Spinal cord (tissue), 10 donors: Measurements from ENCODE around the gene AOPEP. TPM values are rescaled to one million over a fixed set of nuclear protein-coding genes. Genes with fewer than 3 reads are reported as not detected.
A peak's percentile ranks its signal among the peaks of the same experiment; 100 is the strongest.

ENCODE experiments used
- DNase-seq, 6 donors: peaks; one replicate each; pipeline versions ENCODE4 v3.0.0 to v3.0.0-alpha.2; 2013 to 2015; ENCODE audit warnings: low spot score in 6 of 6, low read depth in 4 of 6
- H3K27ac ChIP-seq: one replicate; pipeline ENCODE4 v1.5.1; 2013; ENCODE audit warnings: low read depth, low read length, control low read depth
- H3K27me3 ChIP-seq: one replicate; pipeline ENCODE4 v1.6.1; 2013; ENCODE audit warnings: low read length; ENCODE audit not compliant: control insufficient read depth, insufficient read depth
- H3K36me3 ChIP-seq: one replicate; pipeline ENCODE4 v1.6.1; 2013; ENCODE audit warnings: low read length; ENCODE audit not compliant: control insufficient read depth, insufficient read depth
- H3K4me1 ChIP-seq: one replicate; pipeline ENCODE4 v1.6.1; 2013; ENCODE audit warnings: low read length; ENCODE audit not compliant: control insufficient read depth, insufficient read depth
- H3K4me3 ChIP-seq: one replicate; pipeline ENCODE4 v1.5.1; 2013; ENCODE audit warnings: low read depth, low read length, control low read depth
- H3K9me3 ChIP-seq: one replicate; pipeline ENCODE4 v1.6.1; 2013; ENCODE audit warnings: low read length; ENCODE audit not compliant: control insufficient read depth, insufficient read depth
- WGBS: methylation state at CpG from one replicate; pipeline ENCODE4 v1.1.5; 2013; ENCODE audit warnings: missing lambda C conversion rate; ENCODE audit not compliant: insufficient coverage; 5-methylcytosine and 5-hydroxymethylcytosine counted together
- polyA plus RNA-seq, 2 donors: library from polyadenylated mRNA; unstranded; fragments of 120-200 nt; gene quantifications; one replicate each; pipeline ENCODE4 v1.2.1, GENCODE V29; 2013; ENCODE audit not compliant: insufficient read length in 2 of 2
- total RNA-seq, 2 donors: library from RNA; depleted of rRNA in 1 of 2; stranded (reverse); fragments of 120-200 nt in 1 of 2; fragments of >200 nt in 1 of 2; gene quantifications; one replicate each; pipeline versions ENCODE4 v1.2.3 to v1.2.4, GENCODE V29; 2013 to 2014
- donor health status: healthy.

The AOPEP gene
- total and polyA plus RNA-seq, 4 donors = 42.8 to 77.4 (median 56.3) TPM

DNA sequence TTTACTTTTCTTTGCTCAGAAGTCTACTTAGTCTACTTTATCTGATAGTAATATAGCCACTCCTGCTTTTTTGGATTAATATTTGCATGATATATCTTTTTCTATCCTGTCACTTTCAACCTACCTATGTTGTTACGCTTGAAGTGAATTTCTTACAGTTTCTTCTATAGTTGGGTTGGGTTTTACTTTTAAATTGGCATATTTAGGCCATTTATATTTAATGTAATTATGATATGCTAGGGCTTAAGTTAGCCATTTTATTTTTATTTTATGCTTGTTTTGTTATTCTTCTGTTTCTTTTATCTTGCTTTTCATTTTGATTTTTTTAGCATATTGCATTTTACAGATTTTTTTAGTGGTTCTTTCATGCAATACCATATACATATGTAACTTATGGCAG is 164.7 kb downstream of the AOPEP start:
- Histone ChIP-seq H3K9me3 (peaks cover 5% of the 10 kb centered on the region), H3K36me3 (peaks cover 2% of the 10 kb centered on the region), H3K4me1 (no peaks in the 10 kb centered on the region), H3K27me3 (no peaks in the 10 kb centered on the region), H3K4me3 (no peak overlapping the region), H3K27ac (no peak overlapping the region)
- DNase-seq = no peak
- WGBS = no CpG with 5 or more reads among the region's 1 CpG

DNA sequence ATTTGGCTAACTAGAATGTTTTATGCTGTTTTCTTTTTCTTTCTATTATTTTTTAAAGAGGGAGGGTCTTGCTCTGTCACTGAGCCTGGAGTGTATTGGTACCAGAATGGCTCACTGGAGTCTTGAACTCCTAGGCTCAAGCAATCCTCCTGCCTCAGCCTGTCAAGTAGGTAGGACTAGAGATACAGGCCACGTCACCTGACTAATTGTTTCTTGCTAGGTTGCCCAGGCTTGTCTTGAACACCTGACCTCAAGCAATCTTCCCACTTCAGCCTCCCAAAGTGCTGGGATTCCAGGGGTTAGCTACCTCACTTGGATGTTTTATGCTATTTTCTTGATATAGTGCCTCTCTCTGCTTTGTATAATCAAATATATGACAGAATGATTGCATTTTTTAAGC is 166.2 kb downstream of the AOPEP start:
- peaks cover 2% of the 10 kb centered on the region for H3K36me3 ChIP-seq
- WGBS = 100% methylated on average over 1 of the region's 1 CpG
- peaks cover 5% of the 10 kb centered on the region for H3K9me3 ChIP-seq
- no peaks in the 10 kb centered on the region for H3K27me3 ChIP-seq
- H3K4me1 ChIP-seq = no peaks in the 10 kb centered on the region
- no peak overlapping the region for H3K27ac ChIP-seq
- no peak for DNase-seq
- no peak overlapping the region for H3K4me3 ChIP-seq

DNA sequence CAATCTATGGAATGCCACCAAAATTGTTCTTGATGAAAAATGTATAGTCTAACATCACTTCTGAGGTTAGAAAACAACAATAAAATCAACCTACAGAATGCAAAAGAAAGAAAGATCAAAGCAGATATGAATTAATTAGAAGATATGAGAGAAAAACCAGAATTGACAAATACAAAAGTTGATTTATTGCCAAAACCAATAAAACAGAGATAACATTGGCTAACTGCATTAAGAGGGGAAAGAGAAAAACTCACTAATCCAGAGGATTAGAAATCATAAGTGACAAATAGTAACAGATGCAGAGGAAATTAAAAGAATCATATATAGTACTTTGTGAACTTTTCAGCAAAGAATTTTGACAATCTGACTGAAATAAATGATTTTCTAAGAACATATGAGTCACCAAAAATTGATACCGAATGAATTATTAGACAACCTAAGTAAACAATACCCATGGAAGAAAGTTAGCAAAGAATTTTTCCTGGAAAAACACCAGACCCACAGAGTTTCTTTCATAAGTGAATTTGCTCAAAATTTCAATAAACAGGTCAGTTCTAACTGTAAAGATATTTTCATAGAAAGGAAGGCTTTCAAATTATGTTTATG is 167.7 kb downstream of the AOPEP start:
- H3K27ac ChIP-seq = no peak overlapping the region
- no CpG with 5 or more reads among the region's 1 CpG for WGBS
- no peak overlapping the region for H3K4me3 ChIP-seq
- H3K36me3 ChIP-seq = peaks cover 2% of the 10 kb centered on the region
- no peaks in the 10 kb centered on the region for H3K4me1 ChIP-seq
- no peak for DNase-seq
- H3K9me3 ChIP-seq = peaks cover 5% of the 10 kb centered on the region
- H3K27me3 ChIP-seq = no peaks in the 10 kb centered on the region

DNA sequence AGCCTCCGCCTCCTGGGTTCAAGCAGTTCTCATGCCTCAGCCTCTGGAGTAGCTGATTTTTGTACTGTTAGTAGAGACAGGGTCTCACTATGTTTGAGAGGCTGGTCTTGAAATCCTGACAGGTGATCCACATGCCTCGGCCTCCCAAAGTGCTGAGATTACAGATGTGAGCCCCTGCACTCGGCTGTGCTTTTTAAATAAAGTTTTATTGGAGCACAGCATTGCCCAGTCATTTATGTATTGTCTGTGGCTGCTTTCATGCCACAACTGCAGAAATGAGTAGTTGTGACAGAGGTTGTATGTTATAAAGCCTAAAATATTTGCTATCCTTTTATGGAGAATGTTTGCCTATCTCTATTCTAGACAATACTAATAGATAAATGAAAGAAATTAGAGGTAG is 169.2 kb downstream of the AOPEP start:
- 50% methylated on average over 2 of the region's 3 CpGs for WGBS
- DNase-seq = no peak

DNA sequence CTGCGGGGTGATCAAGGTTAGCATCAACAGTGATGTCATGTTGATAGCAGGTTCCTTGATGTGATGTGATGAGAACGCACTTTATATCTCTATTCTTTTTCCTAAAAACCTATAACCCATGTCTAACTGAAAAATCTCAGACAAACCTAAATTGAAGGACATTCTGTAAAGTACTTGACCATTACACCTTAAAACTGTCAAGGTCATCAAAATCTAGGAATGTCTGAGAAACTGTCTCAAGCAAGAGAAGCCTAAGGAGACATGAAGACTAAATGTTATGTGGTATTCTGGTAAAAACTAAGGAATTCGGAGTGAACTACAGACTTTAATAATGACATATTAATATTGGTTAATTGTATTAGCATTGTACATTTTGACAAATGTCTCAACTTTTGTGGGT is 170.0 kb downstream of the AOPEP start:
- Histone ChIP-seq H3K4me1 (no peaks in the 10 kb centered on the region), H3K9me3 (no peaks in the 10 kb centered on the region), H3K27me3 (no peaks in the 10 kb centered on the region), H3K4me3 (no peak overlapping the region), H3K27ac (no peak overlapping the region), H3K36me3 (no peaks in the 10 kb centered on the region)
- DNase-seq = no peak
- WGBS = no CpG with 5 or more reads among the region's 3 CpGs

More for the DNA sequence above, 169.2 kb downstream of the AOPEP start:
- no peaks in the 10 kb centered on the region for H3K36me3 ChIP-seq
- H3K4me3 ChIP-seq = no peak overlapping the region
- no peaks in the 10 kb centered on the region for H3K4me1 ChIP-seq
- peaks cover 4% of the 10 kb centered on the region for H3K9me3 ChIP-seq
- H3K27ac ChIP-seq = no peak overlapping the region
- H3K27me3 ChIP-seq = no peaks in the 10 kb centered on the region

DNA sequence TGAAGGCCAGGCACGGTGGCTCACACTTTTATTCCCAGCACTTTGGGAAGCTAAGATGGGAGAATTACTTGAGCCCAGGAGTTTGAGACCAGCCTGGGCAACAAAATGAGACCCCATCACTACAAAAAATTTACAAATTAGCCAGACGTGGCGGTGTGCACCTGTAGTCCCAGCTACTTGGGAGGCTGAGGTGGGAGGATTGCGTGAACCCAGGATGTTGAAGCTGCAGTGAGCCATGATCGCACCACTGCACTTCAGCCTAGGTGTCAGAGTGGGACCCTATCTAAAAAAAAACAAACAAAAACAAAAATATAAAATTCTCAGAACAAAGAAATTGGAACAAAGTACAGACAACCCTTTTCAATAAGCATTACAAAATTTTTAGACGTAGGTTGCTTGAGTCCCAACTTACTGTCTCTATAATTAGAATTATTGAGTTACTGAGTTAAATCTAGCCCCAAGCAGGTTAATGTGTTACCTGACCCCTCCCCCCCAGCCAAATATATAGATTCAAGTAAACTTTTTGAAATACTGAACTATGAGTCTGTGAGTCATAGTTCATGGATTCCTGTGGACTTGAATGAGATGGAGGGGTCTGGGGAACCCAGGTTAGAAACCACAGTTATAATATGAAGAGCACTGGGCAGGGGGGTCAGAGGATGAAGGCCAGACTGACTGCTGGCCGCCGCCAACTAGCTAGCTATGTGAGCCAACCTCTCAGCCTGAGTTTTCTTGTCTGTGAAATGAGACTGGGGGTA is 173.1 kb downstream of the AOPEP start:
- no peaks in the 10 kb centered on the region for H3K36me3 ChIP-seq
- no peaks in the 10 kb centered on the region for H3K4me1 ChIP-seq
- 100% methylated on average over 2 of the region's 8 CpGs for WGBS
- no peak overlapping the region for H3K27ac ChIP-seq
- H3K4me3 ChIP-seq = no peak overlapping the region
- no peak for DNase-seq
- no peaks in the 10 kb centered on the region for H3K27me3 ChIP-seq
- no peaks in the 10 kb centered on the region for H3K9me3 ChIP-seq

DNA sequence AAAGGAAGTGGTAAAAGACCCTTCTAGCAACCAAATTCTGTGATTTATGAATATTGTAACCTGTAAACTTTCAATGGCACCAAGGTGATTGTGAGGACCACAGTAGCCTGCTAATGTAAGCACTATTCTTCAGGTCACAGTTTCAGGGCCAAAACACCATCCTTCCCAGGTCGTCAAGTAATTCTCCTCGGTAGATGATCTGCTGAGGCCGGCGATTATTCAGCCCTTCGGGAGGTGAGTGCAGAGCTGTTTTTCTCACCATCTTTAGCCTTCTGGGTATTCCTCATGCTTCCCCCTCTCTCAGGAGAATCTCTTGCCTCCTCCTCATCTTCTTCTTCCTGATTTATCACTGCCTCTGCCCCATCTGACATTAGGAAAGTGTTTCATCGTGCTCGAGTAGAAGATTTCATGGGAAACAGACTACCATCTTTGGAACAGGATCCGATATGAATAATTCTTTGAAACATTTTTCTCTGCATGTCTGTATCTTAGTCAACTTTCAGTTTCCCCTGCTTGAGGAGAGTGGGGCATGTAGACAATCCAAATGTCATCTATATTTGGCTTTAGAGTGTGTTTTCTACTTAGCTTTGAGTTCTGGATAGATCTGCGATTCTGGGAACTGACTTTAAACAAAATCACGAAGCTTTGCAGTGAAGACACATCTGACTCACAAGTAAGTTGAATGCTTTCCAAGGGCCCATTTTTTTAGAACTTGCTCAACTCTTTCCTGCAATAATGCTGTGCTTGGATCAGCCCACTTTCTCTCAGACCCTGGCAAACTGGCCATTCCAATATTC is 173.9 kb downstream of the AOPEP start:
- Histone ChIP-seq H3K4me3 (no peak overlapping the region), H3K27me3 (no peaks in the 10 kb centered on the region), H3K27ac (no peak overlapping the region), H3K36me3 (no peaks in the 10 kb centered on the region), H3K4me1 (no peaks in the 10 kb centered on the region), H3K9me3 (no peaks in the 10 kb centered on the region)
- DNase-seq = peak in 1 of 6 donors; percentile 72
- 79% methylated on average over 4 of the region's 10 CpGs for WGBS

DNA sequence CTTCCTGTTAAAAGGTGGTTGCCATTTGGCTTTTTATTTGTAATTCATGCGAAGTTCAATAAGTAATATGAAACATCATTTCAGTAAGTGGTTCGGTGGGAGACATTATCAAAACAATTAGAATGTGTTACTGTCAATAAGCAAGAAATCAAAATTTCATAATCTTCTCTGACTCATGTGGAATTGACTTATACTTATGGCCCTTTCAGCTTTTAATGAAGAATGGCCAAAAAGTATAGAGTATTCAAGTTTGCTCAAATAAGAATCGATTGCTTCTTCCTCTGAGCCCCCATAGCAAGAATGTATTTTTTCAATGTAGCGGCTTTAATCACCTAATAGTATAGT is 174.5 kb downstream of the AOPEP start:
- DNase-seq = no peak
- Histone ChIP-seq H3K9me3 (no peaks in the 10 kb centered on the region), H3K4me3 (no peak overlapping the region), H3K36me3 (no peaks in the 10 kb centered on the region), H3K27ac (no peak overlapping the region), H3K4me1 (no peaks in the 10 kb centered on the region), H3K27me3 (no peaks in the 10 kb centered on the region)
- WGBS = no CpG with 5 or more reads among the region's 4 CpGs

DNA sequence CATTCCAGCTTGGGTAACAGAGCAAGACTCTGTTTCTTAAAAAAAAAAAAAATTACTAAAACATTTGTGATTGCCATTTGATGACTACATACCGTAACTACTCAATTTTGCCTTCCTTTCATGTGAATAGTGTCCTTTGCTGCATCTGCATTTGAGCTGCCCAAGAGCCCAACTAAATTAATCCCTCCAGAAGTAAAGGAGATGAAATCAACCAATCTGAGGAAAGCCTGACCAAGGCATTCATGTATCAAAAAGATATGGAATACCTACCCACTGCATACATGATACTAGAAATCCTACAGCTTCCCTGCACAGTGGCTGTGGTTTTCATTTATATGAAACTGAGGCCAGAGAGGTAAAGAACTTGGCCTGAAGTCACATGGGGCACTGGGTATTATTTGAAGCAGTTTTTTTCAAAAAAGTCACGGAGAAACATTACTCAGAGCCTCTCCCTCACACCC is 177.5 kb downstream of the AOPEP start:
- WGBS = no CpG with 5 or more reads among the region's 2 CpGs
- peaks cover 17% of the 10 kb centered on the region for H3K4me1 ChIP-seq
- peak overlapping the region; percentile 81 for H3K27ac ChIP-seq

More for the DNA sequence above, 177.5 kb downstream of the AOPEP start:
- no peaks in the 10 kb centered on the region for H3K9me3 ChIP-seq
- H3K27me3 ChIP-seq = no peaks in the 10 kb centered on the region
- H3K4me3 ChIP-seq = no peak overlapping the region
- no peak for DNase-seq
- no peaks in the 10 kb centered on the region for H3K36me3 ChIP-seq
